Kidney epithelial cell (primary cell): ENCODE data around the gene ARHGEF17. TPM values are rescaled to one million over a fixed set of nuclear protein-coding genes. Genes with fewer than 3 reads are reported as not detected.
A peak's percentile ranks its signal among the peaks of the same experiment; 100 is the strongest.

Source experiments
- DNase-seq: peaks from one replicate; pipeline ENCODE4 v3.0.0-alpha.2; 2010; ENCODE audit warnings: low read depth
- H3K27me3 ChIP-seq: 2 replicates; pipeline ENCODE4 v1.6.0; 2011; ENCODE audit warnings: low read length; ENCODE audit not compliant: control insufficient read depth, insufficient read depth
- H3K36me3 ChIP-seq: 2 replicates; pipeline ENCODE4 v1.5.1; 2011; ENCODE audit warnings: low read length; ENCODE audit not compliant: control insufficient read depth, insufficient read depth
- H3K4me3 ChIP-seq: 2 replicates; pipeline ENCODE4 v1.5.1; 2011; ENCODE audit warnings: low read depth, mild to moderate bottlenecking, control low read depth, low read length
- total RNA-seq: library from RNA; depleted of rRNA; stranded (reverse); fragments of >200 nt; gene quantifications from 2 replicates; pipeline ENCODE4 v1.2.3, GENCODE V29; 2015
- TF ChIP-seq, protein P1 (sequence below): IDR thresholded peaks from 2 replicates; pipeline ENCODE4 v1.5.1; 2011; ENCODE audit warnings: mild to moderate bottlenecking, moderate library complexity, low read length, control low read depth, inconsistent platforms; ENCODE audit not compliant: insufficient read depth, poor library complexity, severe bottlenecking

ARHGEF17 gene
- total RNA-seq, 1 donor from 2014 or later = 25.5 TPM

- no peaks in the 10 kb centered on the region for H3K36me3 ChIP-seq
- no peak for DNase-seq
These were observed 72.3 kb downstream of the ARHGEF17 start for GRCh38 chr11:73380331-73380730.

GRCh38 chr11:73380897-73381410 is 72.9 kb downstream of the ARHGEF17 start:
- no peaks in the 10 kb centered on the region for H3K36me3 ChIP-seq

More at GRCh38 chr11:73380331-73380730, 72.3 kb downstream of the ARHGEF17 start:
- TF ChIP-seq, protein P1, sequence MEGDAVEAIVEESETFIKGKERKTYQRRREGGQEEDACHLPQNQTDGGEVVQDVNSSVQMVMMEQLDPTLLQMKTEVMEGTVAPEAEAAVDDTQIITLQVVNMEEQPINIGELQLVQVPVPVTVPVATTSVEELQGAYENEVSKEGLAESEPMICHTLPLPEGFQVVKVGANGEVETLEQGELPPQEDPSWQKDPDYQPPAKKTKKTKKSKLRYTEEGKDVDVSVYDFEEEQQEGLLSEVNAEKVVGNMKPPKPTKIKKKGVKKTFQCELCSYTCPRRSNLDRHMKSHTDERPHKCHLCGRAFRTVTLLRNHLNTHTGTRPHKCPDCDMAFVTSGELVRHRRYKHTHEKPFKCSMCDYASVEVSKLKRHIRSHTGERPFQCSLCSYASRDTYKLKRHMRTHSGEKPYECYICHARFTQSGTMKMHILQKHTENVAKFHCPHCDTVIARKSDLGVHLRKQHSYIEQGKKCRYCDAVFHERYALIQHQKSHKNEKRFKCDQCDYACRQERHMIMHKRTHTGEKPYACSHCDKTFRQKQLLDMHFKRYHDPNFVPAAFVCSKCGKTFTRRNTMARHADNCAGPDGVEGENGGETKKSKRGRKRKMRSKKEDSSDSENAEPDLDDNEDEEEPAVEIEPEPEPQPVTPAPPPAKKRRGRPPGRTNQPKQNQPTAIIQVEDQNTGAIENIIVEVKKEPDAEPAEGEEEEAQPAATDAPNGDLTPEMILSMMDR = no peak
- Histone ChIP-seq H3K4me3 (no peak overlapping the region), H3K27me3 (no peaks in the 10 kb centered on the region)

DNA sequence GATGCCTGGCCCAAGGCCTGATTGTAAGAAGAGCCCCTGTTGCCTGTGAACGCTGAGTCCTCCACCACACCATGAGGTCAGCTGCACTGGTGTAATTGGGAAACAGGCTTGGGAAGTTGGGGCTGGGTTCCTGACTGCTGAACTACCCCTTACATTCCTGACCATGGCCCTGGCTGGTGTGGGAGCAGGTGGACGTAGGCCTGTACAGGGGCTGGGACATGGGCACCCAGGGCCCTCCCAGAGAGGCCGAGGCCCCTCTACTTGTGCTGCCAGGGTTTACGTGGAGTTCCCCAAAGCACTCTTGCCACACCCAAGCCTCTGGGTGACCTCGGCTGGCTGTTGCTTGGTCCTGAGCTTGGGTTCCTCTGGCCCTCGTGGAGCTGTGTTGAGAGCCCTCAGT is 73.5 kb downstream of the ARHGEF17 start:
- Histone ChIP-seq H3K27me3 (no peaks in the 10 kb centered on the region), H3K4me3 (no peak overlapping the region), H3K36me3 (no peaks in the 10 kb centered on the region)
- TF ChIP-seq, protein P1 = no peak
- no peak for DNase-seq

More at GRCh38 chr11:73380897-73381410, 72.9 kb downstream of the ARHGEF17 start:
- Histone ChIP-seq H3K4me3 (no peak overlapping the region), H3K27me3 (no peaks in the 10 kb centered on the region)
- no peak for DNase-seq
- TF ChIP-seq, protein P1 = no peak

DNA sequence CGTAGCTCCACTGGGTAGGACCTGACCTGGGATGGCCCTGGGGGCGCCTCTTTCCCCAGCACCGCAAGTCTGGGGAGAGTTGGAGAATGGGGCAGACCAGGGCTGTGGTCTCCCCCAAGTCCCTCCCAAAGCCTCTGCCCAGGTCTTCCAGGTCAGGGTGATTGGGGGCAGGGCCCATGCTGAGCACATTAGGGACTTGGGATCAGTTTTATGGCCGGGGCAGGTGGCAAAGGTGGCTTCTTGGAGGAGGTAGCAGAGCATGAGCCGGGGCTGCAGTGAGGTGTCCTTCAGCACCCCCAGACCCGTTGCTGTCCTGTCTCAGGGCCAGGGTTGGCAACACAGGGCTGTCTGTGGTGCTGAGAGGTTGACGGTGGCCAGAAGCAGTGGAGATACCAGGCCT is 74.1 kb downstream of the ARHGEF17 start:
- DNase-seq = no peak
- H3K36me3 ChIP-seq = no peaks in the 10 kb centered on the region
- TF ChIP-seq, protein P1 = no peak
- no peak overlapping the region for H3K4me3 ChIP-seq
- no peaks in the 10 kb centered on the region for H3K27me3 ChIP-seq

DNA sequence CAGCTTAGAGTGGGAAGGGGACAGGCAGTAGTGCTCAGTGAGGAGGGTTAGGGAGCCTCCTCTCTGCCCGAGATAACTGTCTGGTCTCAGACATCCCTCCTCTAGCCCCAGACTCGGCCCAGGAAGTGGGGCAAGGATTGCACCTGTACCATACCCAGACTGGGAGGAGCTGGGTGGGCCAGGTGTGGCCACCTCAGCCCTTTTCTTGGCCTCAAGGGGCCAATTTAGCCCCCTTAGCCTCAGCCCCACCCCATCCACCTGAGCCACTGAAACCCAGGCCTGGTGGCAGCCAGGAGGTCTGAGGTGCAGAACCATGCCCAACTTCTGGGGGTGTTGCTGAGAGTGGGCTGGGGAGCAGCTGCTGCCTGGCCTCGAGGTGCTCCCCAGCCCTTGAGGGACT is 74.7 kb downstream of the ARHGEF17 start:
- Histone ChIP-seq H3K4me3 (no peak overlapping the region), H3K36me3 (no peaks in the 10 kb centered on the region), H3K27me3 (no peaks in the 10 kb centered on the region)
- DNase-seq = no peak
- TF ChIP-seq, protein P1 = no peak

DNA sequence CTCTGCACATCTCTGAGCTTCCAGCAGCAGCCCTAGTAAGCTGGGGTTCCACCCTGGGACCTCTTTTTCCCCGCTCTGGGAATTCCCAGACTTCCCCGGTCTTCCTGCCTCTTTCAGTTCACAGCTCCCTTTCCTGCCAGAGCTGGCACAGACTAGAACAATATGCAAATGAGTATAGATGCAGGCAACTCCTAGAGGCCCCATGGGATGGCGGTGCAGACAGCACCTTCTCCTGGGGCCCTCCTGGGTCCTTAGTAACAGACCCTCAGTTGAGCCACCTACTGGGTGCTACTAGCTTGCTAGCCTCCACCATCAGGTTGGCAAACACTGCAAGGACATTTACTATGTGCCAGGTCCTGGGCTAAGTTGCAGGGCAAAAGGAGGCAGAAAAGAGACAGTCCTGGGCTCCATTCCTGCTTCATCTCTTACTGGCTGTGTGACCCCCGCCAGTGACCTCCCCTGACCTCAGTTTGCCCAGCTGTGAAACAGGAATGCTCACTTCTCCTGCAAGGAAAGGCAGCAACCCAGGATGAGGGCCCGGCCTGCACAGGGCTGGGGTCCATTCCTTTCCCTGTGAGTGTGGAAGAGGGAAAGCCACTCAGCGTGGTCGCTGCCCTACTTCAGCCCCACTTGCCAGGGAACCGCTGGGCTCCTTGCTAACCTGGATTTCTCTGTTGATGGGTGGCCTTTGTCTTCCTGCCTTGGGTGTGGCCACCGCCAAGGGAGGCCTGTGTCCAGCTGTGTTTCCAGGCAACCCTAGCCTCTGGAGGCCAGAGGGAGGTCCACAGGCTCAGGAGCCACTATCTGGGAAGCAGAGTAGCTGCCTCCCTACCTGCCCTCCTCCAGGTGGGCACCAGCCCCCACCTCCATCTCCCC is 75.4 kb downstream of the ARHGEF17 start:
- Histone ChIP-seq H3K36me3 (no peaks in the 10 kb centered on the region), H3K27me3 (no peaks in the 10 kb centered on the region), H3K4me3 (no peak overlapping the region)
- TF ChIP-seq, protein P1 = peak; percentile 5
- DNase-seq = no peak
